GM12864 (cell line): ENCODE measurements around the gene FAM43A.

Experiments
- DNase-seq: peaks from one replicate; pipeline ENCODE4 v3.0.0-alpha.2; 2011; ENCODE audit warnings: low read depth
- H3K4me3 ChIP-seq: 2 replicates; pipeline ENCODE4 v1.5.1; 2011; ENCODE audit warnings: mild to moderate bottlenecking, low read depth, low read length, control low read depth
- CTCF ChIP-seq: IDR thresholded peaks from 2 replicates; pipeline ENCODE4 v1.5.1; 2011; ENCODE audit warnings: low read depth, mild to moderate bottlenecking, moderate library complexity, low read length, control low read depth, inconsistent platforms; ENCODE audit errors: missing control alignments

The FAM43A gene

GRCh38 chr3:194647747-194648146 lies 37.9 kb upstream of the FAM43A start:
- TF ChIP-seq CTCF, result no peak
- no peak for DNase-seq
- no peak overlapping the region for H3K4me3 ChIP-seq

DNA sequence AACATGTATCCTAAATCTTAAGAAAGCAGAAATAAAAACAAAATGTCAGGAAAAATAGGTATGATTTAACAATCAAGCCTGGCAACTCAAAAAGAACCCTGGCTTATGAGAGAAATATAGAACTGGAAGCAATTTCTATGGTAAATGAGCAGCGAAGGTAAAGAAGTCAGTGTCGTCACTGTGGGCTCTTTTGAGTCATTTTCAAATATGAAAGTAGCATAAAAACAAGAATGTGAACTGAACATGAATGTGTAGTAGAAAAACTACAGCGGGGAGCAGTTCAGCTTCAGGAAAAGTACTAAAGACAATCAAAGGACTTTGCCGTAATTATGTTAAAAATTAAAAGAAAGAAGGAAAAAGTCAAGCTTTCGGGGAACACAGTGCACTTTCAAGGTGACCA lies 31.2 kb upstream of the FAM43A start:
- no peak for TF ChIP-seq CTCF
- H3K4me3 ChIP-seq, result no peak overlapping the region
- DNase-seq, result no peak

GRCh38 chr3:194657439-194657838 lies 28.2 kb upstream of the FAM43A start:
- H3K4me3 ChIP-seq, result no peak overlapping the region
- no peak for TF ChIP-seq CTCF
- no peak for DNase-seq

- no peak overlapping the region for H3K4me3 ChIP-seq
- TF ChIP-seq CTCF, result no peak
- DNase-seq, result no peak
Measured at GRCh38 chr3:194658477-194659242, 27.0 kb upstream of the FAM43A start.

DNA sequence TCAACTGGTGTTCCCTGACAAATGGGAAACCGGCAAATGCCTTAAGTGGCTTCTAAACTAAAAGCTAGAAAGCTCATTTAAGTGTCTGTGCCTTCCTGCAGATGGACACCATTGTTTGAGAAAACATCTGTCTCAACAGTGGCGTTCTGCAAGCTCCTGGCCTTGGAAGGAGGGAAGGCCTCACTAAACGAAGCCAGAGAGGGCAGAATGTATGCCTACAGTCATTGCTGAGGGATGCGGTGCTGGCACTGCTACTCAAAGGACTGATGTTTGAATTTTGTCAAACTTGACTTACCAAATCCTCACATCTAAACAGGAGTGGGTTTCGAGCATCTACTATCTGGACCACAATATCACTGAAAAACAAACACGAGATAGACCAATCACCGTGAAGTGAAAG lies 25.9 kb upstream of the FAM43A start:
- DNase-seq, result no peak
- no peak for TF ChIP-seq CTCF
- no peak overlapping the region for H3K4me3 ChIP-seq

- no peak overlapping the region for H3K4me3 ChIP-seq
- TF ChIP-seq CTCF, result no peak
- DNase-seq, result no peak
Measured at GRCh38 chr3:194661374-194661773, 24.3 kb upstream of the FAM43A start.

DNA sequence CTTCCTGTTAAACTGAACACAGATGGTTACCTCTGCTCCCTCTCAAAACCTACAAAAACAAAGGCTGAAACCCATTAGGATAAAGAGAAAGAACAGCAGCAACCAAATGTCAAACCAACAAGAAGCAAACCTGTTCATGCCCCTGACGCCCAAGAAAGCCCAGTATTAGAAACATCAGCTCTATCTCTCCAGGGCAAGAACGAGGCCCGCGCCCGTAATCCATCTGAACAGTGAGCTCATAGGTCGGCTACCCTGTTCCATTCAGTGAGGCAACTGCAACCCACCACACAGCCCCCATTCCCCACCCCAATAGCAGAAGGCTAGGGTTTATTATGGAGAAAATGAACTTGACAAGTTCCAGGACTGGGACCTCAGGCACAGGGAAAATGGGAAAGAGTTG lies 23.7 kb upstream of the FAM43A start:
- H3K4me3 ChIP-seq, result no peak overlapping the region
- no peak for DNase-seq
- TF ChIP-seq CTCF, result no peak
